Activated CD4-positive, alpha-beta T cell treated with anti-CD3 and anti-CD28 coated beads for 4 hours (primary cell): Measurements from ENCODE around the gene LCN12.

Source experiments
- DNase-seq, 2 donors: peaks; one replicate each; pipeline ENCODE4 v3.0.0-alpha.2; 2020

LCN12 gene

DNA sequence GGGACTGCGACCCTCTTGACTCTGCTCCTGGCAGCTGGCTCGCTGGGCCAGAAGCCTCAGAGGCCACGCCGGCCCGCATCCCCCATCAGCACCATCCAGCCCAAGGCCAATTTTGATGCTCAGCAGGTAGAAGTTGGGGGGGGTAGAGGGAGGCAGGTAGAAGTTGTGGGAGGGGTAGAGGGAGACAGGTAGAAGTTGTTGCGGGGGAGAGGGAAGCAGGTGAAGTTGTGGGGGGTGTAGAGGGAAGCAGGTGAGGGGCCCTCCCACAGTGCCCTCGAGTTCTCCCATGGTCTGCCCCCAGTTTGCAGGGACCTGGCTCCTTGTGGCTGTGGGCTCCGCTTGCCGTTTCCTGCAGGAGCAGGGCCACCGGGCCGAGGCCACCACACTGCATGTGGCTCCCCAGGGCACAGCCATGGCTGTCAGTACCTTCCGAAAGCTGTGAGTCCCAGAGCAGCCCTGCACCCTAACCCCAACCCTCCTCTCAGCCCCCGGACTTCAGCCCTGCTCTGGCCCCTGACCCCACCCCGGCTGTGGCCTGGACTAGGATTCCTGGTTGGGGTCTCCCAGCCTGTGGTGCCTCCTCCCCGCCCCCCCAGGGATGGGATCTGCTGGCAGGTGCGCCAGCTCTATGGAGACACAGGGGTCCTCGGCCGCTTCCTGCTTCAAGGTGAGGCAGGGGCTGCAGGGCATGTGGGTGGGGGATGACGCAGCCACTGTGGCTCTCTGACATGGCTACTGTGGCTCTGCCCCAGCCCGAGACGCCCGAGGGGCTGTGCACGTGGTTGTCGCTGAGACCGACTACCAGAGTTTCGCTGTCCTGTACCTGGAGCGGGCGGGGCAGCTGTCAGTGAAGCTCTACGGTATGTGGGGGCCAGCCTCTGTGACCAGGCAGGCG, 6.5 kb upstream of the LCN12 start:
- no peak for DNase-seq

DNA sequence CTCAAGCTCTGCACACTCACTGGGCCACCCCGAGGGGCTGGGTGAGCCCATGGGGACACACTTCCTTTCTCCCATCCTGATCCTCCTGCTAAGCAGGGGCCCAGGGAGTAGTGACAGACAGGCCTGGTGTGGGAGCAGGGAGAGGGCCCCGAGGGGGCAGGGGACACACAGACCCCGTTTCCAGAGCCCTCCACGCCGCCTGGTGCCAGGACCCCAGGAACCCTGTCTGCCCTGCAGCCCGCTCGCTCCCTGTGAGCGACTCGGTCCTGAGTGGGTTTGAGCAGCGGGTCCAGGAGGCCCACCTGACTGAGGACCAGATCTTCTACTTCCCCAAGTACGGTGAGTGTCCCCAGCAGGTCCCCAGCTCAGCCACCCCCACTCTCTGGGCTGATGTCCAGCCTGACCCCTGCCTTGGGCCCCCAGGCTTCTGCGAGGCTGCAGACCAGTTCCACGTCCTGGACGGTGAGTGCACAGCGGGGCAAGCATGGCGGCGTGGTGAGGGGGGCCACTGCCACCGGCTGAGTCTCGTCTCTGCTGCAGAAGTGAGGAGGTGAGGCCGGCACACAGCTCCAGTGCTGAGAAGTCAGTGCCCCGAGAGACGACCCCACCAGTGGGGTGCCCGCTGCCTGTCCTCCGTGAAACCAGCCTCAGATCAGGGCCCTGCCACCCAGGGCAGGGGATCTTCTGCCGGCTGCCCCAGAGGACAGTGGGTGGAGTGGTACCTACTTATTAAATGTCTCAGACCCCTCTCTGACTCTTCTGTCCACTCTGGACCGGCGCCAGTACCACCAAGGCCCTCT, 5.6 kb upstream of the LCN12 start:
- no peak for DNase-seq

GRCh38 chr9:136947028-136947891, 4.8 kb upstream of the LCN12 start:
- DNase-seq: no peak

- no peak for DNase-seq
These were observed 4.0 kb upstream of the LCN12 start for GRCh38 chr9:136947955-136948510.

GRCh38 chr9:136949239-136949816, 2.7 kb upstream of the LCN12 start:
- no peak for DNase-seq

DNA sequence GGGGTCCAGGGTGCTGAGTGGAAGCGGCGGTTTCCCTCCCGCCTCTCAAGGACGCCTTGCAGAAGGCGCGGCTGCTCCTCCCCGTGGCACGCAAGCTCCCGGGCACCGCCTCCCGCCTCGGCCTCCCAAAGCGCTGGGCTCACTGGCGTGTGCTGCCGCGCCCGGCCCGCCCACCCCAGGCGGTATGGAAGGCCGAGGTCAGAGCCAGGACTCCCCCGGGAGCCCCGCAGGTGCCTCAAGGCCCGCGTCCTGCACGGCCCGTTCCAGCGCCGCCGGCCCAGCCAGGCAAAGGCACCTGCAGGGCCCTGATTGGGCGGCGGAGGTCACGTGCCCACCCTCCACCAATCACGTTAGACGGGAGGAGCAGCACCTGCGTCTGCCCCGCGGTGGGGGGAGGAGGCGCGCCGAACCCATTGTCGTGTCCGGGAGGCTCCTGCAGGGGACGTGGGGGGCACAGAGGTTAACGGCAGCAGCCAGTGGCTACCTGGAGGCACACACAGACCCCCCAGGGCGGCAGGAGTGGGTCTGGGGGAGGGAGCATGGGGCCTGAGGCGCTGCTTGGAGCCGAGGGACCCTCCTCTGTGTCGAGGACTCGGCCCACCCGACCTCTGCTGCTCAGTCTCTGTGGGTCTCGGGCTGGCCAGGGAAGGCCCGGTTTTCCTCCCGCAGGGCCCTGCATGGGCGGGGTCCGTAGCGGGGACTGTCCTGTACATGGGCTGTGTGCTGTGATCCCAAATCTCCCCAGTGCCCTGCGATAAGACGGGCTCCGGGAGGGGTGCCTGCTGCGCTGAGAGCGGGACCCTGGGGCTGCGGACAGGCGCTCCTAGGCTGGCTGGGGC, 2.0 kb upstream of the LCN12 start:
- DNase-seq: peak; percentile 94 to 95

DNA sequence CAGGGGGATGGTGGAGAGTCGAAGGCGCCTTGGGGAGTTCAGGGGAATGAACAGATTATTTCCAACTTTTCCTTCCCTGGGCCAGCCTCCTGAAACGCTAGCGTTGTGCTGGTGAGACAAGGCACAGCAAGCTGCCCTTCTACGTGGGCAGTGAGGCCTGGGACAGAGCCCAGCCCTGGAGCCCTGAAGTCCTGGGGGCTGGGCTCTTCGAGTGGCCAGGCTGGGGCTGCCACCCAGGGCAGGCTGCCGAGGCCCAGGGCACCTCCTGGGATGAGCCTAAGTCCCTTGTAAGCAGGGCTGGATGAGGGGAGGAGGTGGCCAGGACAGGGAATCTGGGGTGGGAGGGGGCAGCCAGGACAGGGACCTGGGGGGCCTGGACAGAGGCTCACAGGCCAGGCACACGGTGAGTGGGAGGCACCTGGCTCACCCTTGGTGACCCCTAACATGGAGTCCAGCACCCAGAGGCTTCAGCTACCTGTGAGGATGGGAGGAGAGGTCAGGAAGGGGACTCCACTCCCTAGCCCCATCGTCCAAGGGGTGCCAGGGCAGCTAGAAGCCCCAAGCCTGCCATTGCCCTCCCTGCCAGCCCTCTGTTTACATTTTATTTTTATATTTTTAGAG, 1.3 kb upstream of the LCN12 start:
- DNase-seq: no peak

- DNase-seq: no peak
These were observed 313 bp downstream of the LCN12 start for GRCh38 chr9:136952321-136952850.

- no peak for DNase-seq
These were observed 1.1 kb downstream of the LCN12 start for GRCh38 chr9:136952876-136953770.

DNA sequence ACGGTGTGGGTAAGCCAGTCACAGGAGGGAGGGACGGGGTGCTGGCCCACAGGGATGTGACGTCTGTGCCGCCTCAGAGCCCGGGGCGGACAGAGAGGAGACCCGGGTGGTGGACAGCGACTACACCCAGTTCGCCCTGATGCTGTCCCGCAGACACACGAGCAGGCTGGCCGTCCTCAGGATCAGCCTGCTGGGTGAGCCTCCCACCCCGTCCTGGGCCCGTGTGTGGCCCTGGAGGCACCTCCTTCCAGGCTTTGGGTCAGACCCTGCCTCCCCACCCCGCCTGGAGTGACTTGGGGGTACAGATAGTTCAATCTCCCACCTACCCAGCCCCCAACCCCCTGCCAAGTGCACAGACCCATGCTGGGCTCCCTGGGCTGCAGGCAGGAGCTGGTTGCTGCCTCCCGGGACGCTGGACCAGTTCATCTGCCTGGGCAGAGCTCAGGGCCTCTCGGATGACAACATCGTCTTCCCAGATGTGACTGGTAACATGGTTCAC, 1.7 kb downstream of the LCN12 start:
- DNase-seq: no peak

GRCh38 chr9:136954270-136955083, 2.4 kb downstream of the LCN12 start:
- no peak for DNase-seq

- no peak for DNase-seq
These were observed 3.3 kb downstream of the LCN12 start for GRCh38 chr9:136955202-136955942.

- no peak for DNase-seq
These were observed 3.9 kb downstream of the LCN12 start for GRCh38 chr9:136955943-136956335.

GRCh38 chr9:136956604-136957003, 4.5 kb downstream of the LCN12 start:
- DNase-seq: no peak

GRCh38 chr9:136957461-136957860, 5.4 kb downstream of the LCN12 start:
- no peak for DNase-seq

DNA sequence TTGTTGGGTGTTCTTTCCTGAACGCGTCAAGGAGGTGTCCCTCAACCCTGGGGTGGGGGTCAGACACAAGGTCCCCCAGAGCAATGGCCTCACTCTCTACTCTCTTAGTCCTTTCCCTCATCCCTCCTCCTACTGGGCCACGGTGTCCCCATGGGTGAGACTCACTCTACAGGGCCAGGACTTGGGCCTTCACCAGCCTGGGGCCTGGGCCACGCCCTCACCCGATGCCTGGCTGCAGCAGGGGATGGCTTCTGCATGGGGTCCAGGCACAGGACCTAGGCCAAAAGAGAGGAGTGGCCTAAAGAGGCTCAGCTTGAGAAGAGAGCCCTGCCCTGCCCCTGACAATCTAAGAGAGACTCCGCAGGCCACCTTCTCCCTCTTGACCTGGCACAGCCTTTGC, 5.8 kb downstream of the LCN12 start:
- no peak for DNase-seq

GRCh38 chr9:136958473-136958872, 6.4 kb downstream of the LCN12 start:
- no peak for DNase-seq
